ENCODE results near the gene MACROD2.

MACROD2 gene

GRCh38 chr20:15320941-15321340 is 1325.6 kb downstream of the MACROD2 start:
- H3K4me3 ChIP-seq (ENCODE audit: low read depth, low read length), result no peak overlapping the region
- no peaks in the 10 kb centered on the region for H3K4me1 ChIP-seq (ENCODE audit: control insufficient read depth, insufficient read depth, low read length)
- ChIA-PET POLR2A (no interaction called here), CTCF (interaction anchor here (0.6 kb wide), 1 partner anchor 337 kb away, joined by 4 read pairs; no protein-coding TSS in a partner anchor)
- no peaks in the 10 kb centered on the region for H3K9me3 ChIP-seq (ENCODE audit: control insufficient read depth, insufficient read depth, low read depth, low read length)
- H3K36me3 ChIP-seq (ENCODE audit: control insufficient read depth in 2 of 2, insufficient read depth in 1 of 2, low read length in 2 of 2), result no peaks in the 10 kb centered on the region
- TF ChIP-seq PATZ1 (tag by site-specific recombination; IDR thresholded peaks at IDR 0.05) (no peak), SALL2 (tag by site-specific recombination; IDR thresholded peaks at IDR 0.05; ENCODE audit: borderline replicate concordance) (no peak), MEIS1 (CRISPR knock-in tag; IDR thresholded peaks at IDR 0.05; ENCODE audit: borderline replicate concordance) (no peak), GLIS1 (tag by site-specific recombination; IDR thresholded peaks at IDR 0.05) (no peak), IKZF3 (tag by site-specific recombination; IDR thresholded peaks at IDR 0.05) (no peak), SP2 (tag by site-specific recombination; IDR thresholded peaks at IDR 0.05) (no peak), ZBTB26 (tag by site-specific recombination; optimal IDR thresholded peaks at IDR 0.05) (no peak), PRDM2 (tag by site-specific recombination; IDR thresholded peaks at IDR 0.05; ENCODE audit: borderline replicate concordance) (no peak)
- H3K27ac ChIP-seq (ENCODE audit: extremely low read depth, low read depth, low read length), result no peak overlapping the region

- Histone ChIP-seq H3K27ac (ENCODE audit: extremely low read depth, low read depth, low read length) (no peak overlapping the region), H3K9me3 (ENCODE audit: control insufficient read depth, insufficient read depth, low read depth, low read length) (no peaks in the 10 kb centered on the region), H3K4me1 (ENCODE audit: control insufficient read depth, insufficient read depth, low read length) (no peaks in the 10 kb centered on the region), H3K36me3 (ENCODE audit: control insufficient read depth in 2 of 2, insufficient read depth in 1 of 2, low read length in 2 of 2) (no peaks in the 10 kb centered on the region), H3K4me3 (ENCODE audit: low read depth, low read length) (no peak overlapping the region)
- no peak for TF ChIP-seq BCL11B (tag by site-specific recombination; IDR thresholded peaks at IDR 0.05; ENCODE audit: low read depth)
- TF ChIP-seq SCRT2 (tag by site-specific recombination; IDR thresholded peaks at IDR 0.05), result no peak
- no peak for TF ChIP-seq ZNF324 (tag by site-specific recombination; IDR thresholded peaks at IDR 0.05)
- TF ChIP-seq ZNF157 (tag by site-specific recombination; IDR thresholded peaks at IDR 0.05), result no peak
- TF ChIP-seq ZNF362 (tag by site-specific recombination; IDR thresholded peaks at IDR 0.05), result no peak
- no peak for TF ChIP-seq ZNF133 (tag by site-specific recombination; IDR thresholded peaks at IDR 0.05)
- no peak for TF ChIP-seq ZNF341 (tag by site-specific recombination; IDR thresholded peaks at IDR 0.05; ENCODE audit: low read depth)
- TF ChIP-seq ZNF610 (tag by site-specific recombination; IDR thresholded peaks at IDR 0.05; ENCODE audit: borderline replicate concordance), result no peak
- no peak for TF ChIP-seq KLF8 (tag by site-specific recombination; IDR thresholded peaks at IDR 0.05)
- TF ChIP-seq ZNF488 (tag by site-specific recombination; IDR thresholded peaks at IDR 0.05), result no peak
- no peak for TF ChIP-seq ZNF473 (tag by site-specific recombination; IDR thresholded peaks at IDR 0.05)
- TF ChIP-seq ZNF843 (tag by site-specific recombination; IDR thresholded peaks at IDR 0.05), result no peak
- CTCF ChIA-PET, result no interaction called here
- POLR2A ChIA-PET, result no interaction called here
Measured at GRCh38 chr20:15327123-15327522, 1331.8 kb downstream of the MACROD2 start.
